Transverse colon (tissue), 4 donors: ENCODE results near the gene THEM5. TPM values are rescaled to one million over a fixed set of nuclear protein-coding genes. Genes with fewer than 3 reads are reported as not detected.

Experiments
- DNase-seq: peaks from one replicate; pipeline ENCODE4 v3.0.0-alpha.2; 2019
- H3K27ac ChIP-seq, 4 donors: fragments of 200-600 bp; sonication (generic); 2 replicates each; pipeline ENCODE4 v1.5.1; 2016 to 2018; ENCODE audit warnings: inconsistent platforms in 4 of 4
- H3K27me3 ChIP-seq: fragments of 200-600 bp; sonication (generic); 2 replicates; pipeline ENCODE4 v1.5.1; 2017; ENCODE audit warnings: inconsistent platforms
- H3K36me3 ChIP-seq, 4 donors: fragments of 200-600 bp; sonication (generic); 2 replicates each; pipeline ENCODE4 v1.5.1; 2017 to 2019; ENCODE audit warnings: inconsistent platforms in 4 of 4
- H3K4me1 ChIP-seq, 4 donors: fragments of 200-600 bp; sonication (generic); 2 replicates each; pipeline ENCODE4 v1.5.1; 2017 to 2020; ENCODE audit warnings: inconsistent platforms in 4 of 4
- H3K4me3 ChIP-seq, 4 donors: fragments of 200-600 bp; sonication (generic); 1 replicate in 1 of 4; 2 replicates in 3 of 4; pipeline versions ENCODE4 v1.5.1 to v1.6.1; 2017 to 2019; ENCODE audit warnings: inconsistent platforms in 4 of 4
- H3K9me3 ChIP-seq, 2 donors: fragments of 200-600 bp; sonication (generic); 2 replicates each; pipeline ENCODE4 v1.5.1; 2017 to 2019; ENCODE audit warnings: inconsistent platforms in 2 of 2
- EP300 ChIP-seq: sonication (generic); formaldehyde crosslinking; IDR thresholded peaks from one replicate; pipeline ENCODE4 v1.6.1; 2017; ENCODE audit warnings: antibody characterized with exemption, low read depth
- POLR2A ChIP-seq: fragments of 450-650 bp; IDR thresholded peaks from one replicate; pipeline ENCODE4 v1.6.1; 2016; ENCODE audit warnings: antibody characterized with exemption, mild to moderate bottlenecking, moderate library complexity
- POLR2AphosphoS5 ChIP-seq, 3 donors: sonication (generic); formaldehyde crosslinking; IDR thresholded peaks; one replicate each; pipeline ENCODE4 v1.6.1; 2016; ENCODE audit warnings: antibody characterized with exemption in 3 of 3
- WGBS, 2 donors: methylation state at CpG; one replicate each; pipeline ENCODE4 v1.1.5; 2018; ENCODE audit warnings: low coverage in 1 of 2; 5-methylcytosine and 5-hydroxymethylcytosine counted together
- in situ Hi-C, 4 donors: fragments of 200-750 bp; cut with MboI; loops; one replicate each; pipeline versions ENCODE4 v1.15.0 to v1.15.1; 2017; ENCODE audit warnings: low sequenced_read_pairs in 3 of 4, low pct_ligation_motif_present in 1 of 4, low pct_unique_long_range_greater_than_20kb in 1 of 4
- intact Hi-C: fragments of 100-400 bp; cut with DNase I; formaldehyde crosslinking; loops from one replicate; pipeline ENCODE4 v1.15.1; 2023; ENCODE audit warnings: low total_unique reads
- total RNA-seq, 4 donors: library from RNA; depleted of rRNA; stranded (reverse); fragments of >200 nt; gene quantifications; one replicate each; pipeline ENCODE4 v1.1.0, GENCODE V29; 2016
- TF ChIP-seq, protein P1 (sequence below), 5 experiments: fragments of 200-600 bp in 3 of 5; fragments of 450-650 bp in 2 of 5; sonication (generic) in 3 of 5; IDR thresholded peaks; 1 replicate in 2 of 5; 2 replicates in 3 of 5; pipeline ENCODE4 v1.5.1; 2016 to 2017; ENCODE audit warnings: antibody characterized with exemption in 5 of 5, inconsistent platforms in 3 of 5, mild to moderate bottlenecking in 2 of 5, moderate library complexity in 1 of 5

Gene THEM5
- total RNA-seq, 4 donors from 2014 or later, result not detected

DNA sequence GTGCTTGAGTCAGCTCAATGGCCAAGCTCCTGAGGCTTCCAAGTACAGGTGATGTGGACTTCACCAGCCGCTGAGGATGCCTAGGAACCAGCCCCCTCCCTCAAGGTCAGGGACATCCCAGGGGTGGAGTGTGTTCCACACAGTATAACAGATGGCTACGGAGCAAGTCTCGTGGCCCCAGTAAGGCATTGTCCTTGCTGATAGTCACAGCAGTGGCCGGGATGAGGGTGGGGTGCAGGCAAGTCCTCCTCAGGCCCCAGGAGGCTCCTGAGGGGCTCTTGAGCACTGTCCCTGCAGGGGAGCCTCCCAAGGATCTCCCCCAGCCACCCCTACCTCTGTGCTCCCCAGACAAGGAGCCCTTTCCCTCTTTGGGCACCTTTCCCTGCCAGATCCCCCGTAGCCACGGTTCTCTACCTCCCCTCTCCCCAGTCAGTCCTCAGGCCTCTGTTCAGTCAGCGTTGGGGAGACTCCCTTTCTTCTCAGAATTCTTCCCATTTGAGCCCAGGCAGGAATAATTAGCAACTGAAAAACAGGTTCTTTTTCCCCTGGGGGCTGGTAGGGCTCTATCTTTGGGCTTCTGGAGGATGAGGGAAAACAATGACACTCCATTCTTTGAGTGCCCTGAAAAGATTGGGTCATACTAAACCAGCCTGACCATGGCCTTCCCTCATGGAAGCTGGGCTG lies 7.1 kb upstream of the THEM5 start:
- DNase-seq, result no peak
- no peak overlapping the region for H3K4me3 ChIP-seq
- H3K27me3 ChIP-seq, result no peaks in the 10 kb centered on the region
- in situ Hi-C loops, result no loop called here
- WGBS, 2 donors, result 83 to 87% methylated on average over 4 to 7 of the region's 7 CpGs
- TF ChIP-seq POLR2A (no peak), EP300 (no peak)
- TF ChIP-seq, protein P1, sequence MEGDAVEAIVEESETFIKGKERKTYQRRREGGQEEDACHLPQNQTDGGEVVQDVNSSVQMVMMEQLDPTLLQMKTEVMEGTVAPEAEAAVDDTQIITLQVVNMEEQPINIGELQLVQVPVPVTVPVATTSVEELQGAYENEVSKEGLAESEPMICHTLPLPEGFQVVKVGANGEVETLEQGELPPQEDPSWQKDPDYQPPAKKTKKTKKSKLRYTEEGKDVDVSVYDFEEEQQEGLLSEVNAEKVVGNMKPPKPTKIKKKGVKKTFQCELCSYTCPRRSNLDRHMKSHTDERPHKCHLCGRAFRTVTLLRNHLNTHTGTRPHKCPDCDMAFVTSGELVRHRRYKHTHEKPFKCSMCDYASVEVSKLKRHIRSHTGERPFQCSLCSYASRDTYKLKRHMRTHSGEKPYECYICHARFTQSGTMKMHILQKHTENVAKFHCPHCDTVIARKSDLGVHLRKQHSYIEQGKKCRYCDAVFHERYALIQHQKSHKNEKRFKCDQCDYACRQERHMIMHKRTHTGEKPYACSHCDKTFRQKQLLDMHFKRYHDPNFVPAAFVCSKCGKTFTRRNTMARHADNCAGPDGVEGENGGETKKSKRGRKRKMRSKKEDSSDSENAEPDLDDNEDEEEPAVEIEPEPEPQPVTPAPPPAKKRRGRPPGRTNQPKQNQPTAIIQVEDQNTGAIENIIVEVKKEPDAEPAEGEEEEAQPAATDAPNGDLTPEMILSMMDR (IDR thresholded peaks at IDR 0.05), result no peak
- no peaks in the 10 kb centered on the region for H3K4me1 ChIP-seq
- intact Hi-C loops, result no loop called here
- no peak overlapping the region for H3K27ac ChIP-seq
- no peaks in the 10 kb centered on the region for H3K36me3 ChIP-seq
- H3K9me3 ChIP-seq, result no peaks in the 10 kb centered on the region

DNA sequence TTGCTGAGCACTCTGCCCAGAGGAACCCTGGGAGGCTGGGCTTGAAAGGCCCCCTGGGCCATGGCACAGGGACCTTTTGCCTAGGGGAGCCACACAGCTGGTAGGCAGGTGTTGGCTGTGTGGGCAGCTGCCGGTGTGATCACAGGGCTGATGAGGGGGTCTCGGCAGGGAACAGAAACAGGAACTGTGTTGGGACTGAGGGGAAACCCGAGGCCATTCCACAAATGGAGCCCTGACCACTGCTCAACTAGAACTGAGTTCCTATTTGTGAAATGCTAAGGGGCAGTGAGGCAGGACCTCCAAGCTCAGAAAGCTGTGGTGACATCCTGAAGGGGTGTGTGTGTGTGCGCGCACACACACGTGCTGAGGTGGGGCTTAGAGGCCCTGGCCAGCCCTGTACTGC lies 6.4 kb upstream of the THEM5 start:
- Histone ChIP-seq H3K4me3 (no peak overlapping the region), H3K4me1 (no peaks in the 10 kb centered on the region), H3K27ac (no peak overlapping the region), H3K27me3 (no peaks in the 10 kb centered on the region), H3K9me3 (no peaks in the 10 kb centered on the region), H3K36me3 (no peaks in the 10 kb centered on the region)
- no peak for DNase-seq
- whole genome bisulfite sequencing, 2 donors, result 78 to 94% methylated on average over 2 to 6 of the region's 6 CpGs
- TF ChIP-seq EP300 (no peak), POLR2AphosphoS5 (IDR thresholded peaks at IDR 0.05) (no peak), POLR2A (no peak)
- TF ChIP-seq, protein P1 (IDR thresholded peaks at IDR 0.05), result no peak
- in situ Hi-C loops (no loop called here), intact Hi-C loops (no loop called here)

DNA sequence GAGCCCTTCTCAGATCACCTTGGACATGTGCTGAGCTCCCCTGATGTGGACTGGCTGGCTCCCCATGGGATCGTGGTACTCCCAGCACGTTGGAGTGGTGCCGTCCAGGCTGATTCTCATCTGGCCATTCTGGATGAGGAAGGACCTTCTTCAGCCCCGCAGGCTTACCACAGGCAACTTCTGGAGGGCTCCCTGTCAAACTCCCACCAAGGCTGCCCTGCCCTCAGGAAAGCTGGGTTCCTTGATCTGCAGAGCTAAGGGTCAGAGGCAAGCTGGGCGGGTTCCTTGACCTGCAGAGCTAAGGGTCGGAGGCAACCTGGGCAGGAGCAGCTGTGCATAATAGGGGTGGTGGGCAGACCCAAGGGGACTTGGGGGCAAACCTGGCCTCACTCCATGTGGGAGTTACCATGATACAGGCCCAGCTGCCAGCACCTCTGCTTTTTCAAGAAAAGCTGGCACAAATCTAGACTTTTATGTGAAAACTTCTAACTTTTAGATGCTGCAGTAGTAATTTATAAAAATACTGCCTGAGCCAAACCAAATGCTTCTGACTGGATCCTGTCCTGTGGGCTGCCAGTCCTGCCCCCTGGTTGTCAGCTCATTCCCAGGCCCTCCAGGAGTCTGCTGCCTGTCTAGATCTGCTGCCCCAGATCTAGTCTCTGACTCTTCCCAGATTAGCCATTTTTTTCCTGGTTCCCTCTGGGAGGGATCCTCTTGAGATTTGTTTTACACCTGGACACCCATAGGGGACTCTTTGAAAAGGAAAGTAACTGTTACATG lies 5.6 kb upstream of the THEM5 start:
- WGBS, 2 donors, result 93% methylated on average over 6 of the region's 6 CpGs; no CpG with 5 or more reads in 1 of the 2 donors
- Histone ChIP-seq H3K27ac (no peak overlapping the region), H3K4me1 (no peaks in the 10 kb centered on the region), H3K27me3 (no peaks in the 10 kb centered on the region), H3K9me3 (no peaks in the 10 kb centered on the region), H3K36me3 (no peaks in the 10 kb centered on the region), H3K4me3 (no peak overlapping the region)
- in situ Hi-C loops (no loop called here), intact Hi-C loops (no loop called here)
- no peak for DNase-seq
- TF ChIP-seq, protein P1 (IDR thresholded peaks at IDR 0.05), result no peak
- TF ChIP-seq POLR2AphosphoS5 (IDR thresholded peaks at IDR 0.05) (no peak), EP300 (no peak), POLR2A (no peak)

DNA sequence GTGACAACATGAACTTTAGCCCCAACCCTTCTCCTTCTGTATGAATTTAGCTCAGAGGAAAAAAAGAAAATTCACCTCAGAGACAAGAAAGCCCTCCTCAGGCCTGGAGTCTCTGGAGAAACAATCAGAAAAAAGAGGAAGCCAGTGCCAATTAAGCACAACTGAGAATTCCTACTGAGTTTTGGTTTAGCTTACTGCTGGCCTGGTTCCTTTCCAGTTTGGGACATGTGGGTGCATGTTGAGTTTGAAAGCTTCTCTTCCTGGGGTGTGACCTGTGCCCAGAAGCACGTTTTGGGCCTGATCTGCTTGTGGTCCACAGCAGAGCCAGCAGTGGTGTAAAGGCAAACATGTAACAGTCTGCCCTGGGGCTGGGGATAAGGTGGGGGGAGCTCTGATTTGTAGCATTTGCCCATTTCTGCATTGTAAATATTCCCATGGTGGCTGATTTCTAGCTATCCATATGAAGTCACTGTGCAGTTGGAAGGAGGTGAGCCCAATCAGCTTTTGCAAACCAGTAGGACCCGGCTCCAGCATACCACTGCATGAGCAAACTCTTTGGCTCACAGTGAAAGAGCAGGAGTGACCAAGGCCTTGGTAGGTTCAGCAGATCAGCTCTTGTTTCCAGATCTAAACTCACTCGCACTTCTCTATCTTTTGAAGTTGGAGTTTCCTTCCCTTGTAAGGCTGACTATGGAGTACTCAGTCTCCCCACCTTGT lies 4.7 kb upstream of the THEM5 start:
- 56 to 81% methylated on average over 1 to 3 of the region's 3 CpGs for WGBS, 2 donors
- H3K4me1 ChIP-seq, result no peaks in the 10 kb centered on the region
- in situ Hi-C loops (no loop called here), intact Hi-C loops (no loop called here)
- H3K27ac ChIP-seq, result no peak overlapping the region
- TF ChIP-seq POLR2AphosphoS5 (IDR thresholded peaks at IDR 0.05) (no peak), EP300 (no peak), POLR2A (no peak)
- TF ChIP-seq, protein P1 (IDR thresholded peaks at IDR 0.05), result no peak
- H3K9me3 ChIP-seq, result no peaks in the 10 kb centered on the region
- DNase-seq, result no peak
- no peak overlapping the region for H3K4me3 ChIP-seq
- H3K36me3 ChIP-seq, result no peaks in the 10 kb centered on the region
- no peaks in the 10 kb centered on the region for H3K27me3 ChIP-seq
